ENCODE data around the gene TAS2R7. TPM values are rescaled to one million over a fixed set of nuclear protein-coding genes. Genes with fewer than 3 reads are reported as not detected.
A peak's percentile ranks its signal among the peaks of the same experiment; 100 is the strongest.

TAS2R7 gene, protein sequence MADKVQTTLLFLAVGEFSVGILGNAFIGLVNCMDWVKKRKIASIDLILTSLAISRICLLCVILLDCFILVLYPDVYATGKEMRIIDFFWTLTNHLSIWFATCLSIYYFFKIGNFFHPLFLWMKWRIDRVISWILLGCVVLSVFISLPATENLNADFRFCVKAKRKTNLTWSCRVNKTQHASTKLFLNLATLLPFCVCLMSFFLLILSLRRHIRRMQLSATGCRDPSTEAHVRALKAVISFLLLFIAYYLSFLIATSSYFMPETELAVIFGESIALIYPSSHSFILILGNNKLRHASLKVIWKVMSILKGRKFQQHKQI
- total RNA-seq (not detected), total RNA-seq (0 to 0.13 (median 0) reads per million in 172 experiments)
- polyA plus RNA-seq (2013, experiment 1 of 2), result not detected
- not detected for polyA plus RNA-seq (2013, experiment 2 of 2)

DNA sequence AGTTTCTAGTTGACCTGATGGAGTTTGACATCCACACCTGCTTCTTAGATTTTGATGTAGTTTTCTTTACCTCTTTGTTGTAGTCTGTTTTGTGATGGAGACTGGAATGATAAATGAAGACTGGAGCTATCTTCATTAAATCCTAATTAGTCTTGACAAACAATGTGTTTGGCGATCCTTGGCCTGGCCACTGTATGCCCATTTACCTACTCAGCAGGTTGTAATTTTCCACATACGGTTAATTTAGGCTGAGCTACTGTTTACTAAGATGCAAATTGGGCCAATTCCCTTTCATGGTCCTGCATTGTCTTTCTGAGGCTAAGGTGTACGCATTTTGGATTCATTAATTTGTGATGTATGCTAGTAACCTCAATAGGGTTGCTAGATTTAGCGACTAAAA is at the start of gene TAS2R7:
TAS2R7 (minus strand) TSS at position 41 of the 400 bp plus-strand sequence. CDS start 57 bp downstream, outside the sequence.
- Histone ChIP-seq H3K27me3 (ENCODE audit: control insufficient read depth in 1 of 2, insufficient read depth in 2 of 2, low read length in 2 of 2) (no peaks in the 10 kb centered on the region), H3K9me3 (ENCODE audit: control insufficient read depth in 1 of 2, insufficient read depth in 1 of 2, low read length in 2 of 2) (no peaks in the 10 kb centered on the region), H3K4me1 (ENCODE audit: insufficient read depth, low read length) (no peaks in the 10 kb centered on the region), H3K4me3 (ENCODE audit: low read length) (no peak within 1 kb of the TSS), H3K36me3 (ENCODE audit: insufficient read depth, low read length) (no peaks in the 10 kb centered on the region), H3K27ac (ENCODE audit: low read depth in 1 of 2, low read length in 2 of 2) (no peak within 1 kb of the TSS)
- DNase-seq, result no peak
- CTCF ChIA-PET, result no interaction called here
- H3K9me3 Mint-ChIP-seq, result no peaks in the 10 kb centered on the region
- no peaks in the 10 kb centered on the region for H3K4me1 Mint-ChIP-seq (ENCODE audit: low read depth)
- POLR2A ChIA-PET, result no interaction called here
- H3K27me3 Mint-ChIP-seq, result peaks cover 36% of the 10 kb centered on the region
- intact Hi-C loops (cut with DNase I, micrococcal nuclease), result no loop called here
- H3K27ac Mint-ChIP-seq, result no peak within 1 kb of the TSS
- TF ChIP-seq, protein P1, sequence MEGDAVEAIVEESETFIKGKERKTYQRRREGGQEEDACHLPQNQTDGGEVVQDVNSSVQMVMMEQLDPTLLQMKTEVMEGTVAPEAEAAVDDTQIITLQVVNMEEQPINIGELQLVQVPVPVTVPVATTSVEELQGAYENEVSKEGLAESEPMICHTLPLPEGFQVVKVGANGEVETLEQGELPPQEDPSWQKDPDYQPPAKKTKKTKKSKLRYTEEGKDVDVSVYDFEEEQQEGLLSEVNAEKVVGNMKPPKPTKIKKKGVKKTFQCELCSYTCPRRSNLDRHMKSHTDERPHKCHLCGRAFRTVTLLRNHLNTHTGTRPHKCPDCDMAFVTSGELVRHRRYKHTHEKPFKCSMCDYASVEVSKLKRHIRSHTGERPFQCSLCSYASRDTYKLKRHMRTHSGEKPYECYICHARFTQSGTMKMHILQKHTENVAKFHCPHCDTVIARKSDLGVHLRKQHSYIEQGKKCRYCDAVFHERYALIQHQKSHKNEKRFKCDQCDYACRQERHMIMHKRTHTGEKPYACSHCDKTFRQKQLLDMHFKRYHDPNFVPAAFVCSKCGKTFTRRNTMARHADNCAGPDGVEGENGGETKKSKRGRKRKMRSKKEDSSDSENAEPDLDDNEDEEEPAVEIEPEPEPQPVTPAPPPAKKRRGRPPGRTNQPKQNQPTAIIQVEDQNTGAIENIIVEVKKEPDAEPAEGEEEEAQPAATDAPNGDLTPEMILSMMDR (IDR thresholded peaks at IDR 0.05), result no peak
- no peaks in the 10 kb centered on the region for H3K36me3 Mint-ChIP-seq (ENCODE audit: low read depth)
- no peak for ATAC-seq (ENCODE audit: poor library complexity)
- H3K4me3 Mint-ChIP-seq, result no peak within 1 kb of the TSS

DNA sequence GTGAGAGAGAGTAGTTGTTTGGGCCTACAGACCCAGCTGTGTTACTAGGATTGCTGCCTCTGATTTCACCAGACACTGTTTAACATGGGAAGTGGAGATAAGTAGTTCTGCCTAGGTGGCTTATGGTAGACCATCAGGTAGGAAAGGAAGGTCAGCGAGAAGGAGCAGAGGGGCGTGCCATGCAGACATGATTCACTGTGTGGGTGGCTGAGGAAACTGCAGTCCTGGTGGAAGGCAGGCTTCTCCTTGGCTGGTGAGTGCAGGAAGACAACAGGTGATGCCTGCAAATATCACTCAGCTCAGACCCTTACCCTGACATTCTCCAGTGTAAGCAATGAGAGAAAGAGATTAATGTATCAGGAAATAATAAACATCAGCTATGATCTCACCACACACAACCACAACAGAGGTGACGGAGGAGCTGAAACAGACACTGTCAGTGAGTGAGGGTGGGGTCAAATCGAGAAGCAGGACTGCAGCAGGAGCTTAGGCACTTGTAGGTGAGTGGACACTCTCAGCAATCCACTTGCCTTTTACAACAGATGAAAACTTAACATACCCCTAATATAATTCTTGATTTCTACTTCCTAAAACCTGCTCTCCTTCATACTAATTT is 48.9 kb upstream of the TAS2R7 start:
- H3K9me3 Mint-ChIP-seq, result peaks cover 7% of the 10 kb centered on the region
- CTCF ChIA-PET, result no interaction called here
- H3K27ac Mint-ChIP-seq, result peak overlapping the region; percentile 10
- no peaks in the 10 kb centered on the region for H3K27me3 Mint-ChIP-seq
- Histone ChIP-seq H3K4me1 (ENCODE audit: insufficient read depth, low read length) (peaks cover 21% of the 10 kb centered on the region), H3K36me3 (ENCODE audit: insufficient read depth, low read length) (peaks cover 3% of the 10 kb centered on the region), H3K27ac (ENCODE audit: low read depth in 1 of 2, low read length in 2 of 2) (no peak overlapping the region), H3K9me3 (ENCODE audit: control insufficient read depth in 1 of 2, insufficient read depth in 1 of 2, low read length in 2 of 2) (peaks cover 7 to 11% of the 10 kb centered on the region in 2 experiments), H3K4me3 (ENCODE audit: low read length) (no peak overlapping the region), H3K27me3 (ENCODE audit: control insufficient read depth in 1 of 2, insufficient read depth in 2 of 2, low read length in 2 of 2) (no peaks in the 10 kb centered on the region)
- intact Hi-C loops (cut with DNase I, micrococcal nuclease), result no loop called here
- DNase-seq (peak in 1 of 14 experiments; percentile 29), ATAC-seq (ENCODE audit: poor library complexity) (peak; percentile 25)
- H3K36me3 Mint-ChIP-seq (ENCODE audit: low read depth), result peaks cover 68% of the 10 kb centered on the region
- POLR2A ChIA-PET, result interaction anchor here (0.6 to 1.5 kb wide), 2 partner anchors 14 to 319 kb away, joined by 3 read pairs; partner anchors contain the start of gene SMIM10L1
- TF ChIP-seq, protein P1 (IDR thresholded peaks at IDR 0.05), result no peak
- peak overlapping the region; percentile 7 for H3K4me3 Mint-ChIP-seq
- H3K4me1 Mint-ChIP-seq (ENCODE audit: low read depth), result peaks cover 52% of the 10 kb centered on the region

DNA sequence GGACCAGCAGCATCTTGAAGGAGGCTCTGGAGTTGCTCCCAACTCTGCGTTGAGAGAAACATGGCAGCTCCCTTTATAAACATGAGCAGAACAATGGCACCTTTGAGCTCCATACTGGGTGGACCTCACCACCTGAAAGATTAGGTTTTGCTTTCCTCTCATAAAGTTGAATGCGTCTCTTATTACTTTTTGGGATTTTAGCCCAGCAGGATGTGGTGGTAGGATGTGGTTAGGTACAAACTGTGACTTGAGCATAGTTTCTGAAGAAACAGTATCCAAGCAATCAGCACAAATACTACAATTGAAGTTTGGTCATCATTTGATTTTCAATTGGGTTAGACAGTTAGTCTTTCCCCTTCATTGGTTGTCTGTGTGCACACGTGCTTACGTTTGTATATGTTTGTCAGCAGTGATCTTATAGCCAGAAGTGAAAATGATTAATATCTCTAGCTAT is 47.0 kb upstream of the TAS2R7 start, which contains the start of gene PRR4:
PRR4 (minus strand) TSS at position 51 of the 454 bp plus-strand sequence; CDS start at position 13, 38 bp downstream.
- Mint-ChIP-seq H3K27ac (no peak within 1 kb of the TSS), H3K4me3 (no peak within 1 kb of the TSS), H3K9me3 (no peaks in the 10 kb centered on the region), H3K4me1 (ENCODE audit: low read depth) (peaks cover 46% of the 10 kb centered on the region), H3K27me3 (no peaks in the 10 kb centered on the region), H3K36me3 (ENCODE audit: low read depth) (peaks cover 70% of the 10 kb centered on the region)
- ChIA-PET POLR2A (no interaction called here), CTCF (no interaction called here)
- intact Hi-C loops (cut with DNase I, micrococcal nuclease), result no loop called here
- Histone ChIP-seq H3K27me3 (ENCODE audit: control insufficient read depth in 1 of 2, insufficient read depth in 2 of 2, low read length in 2 of 2) (no peaks in the 10 kb centered on the region), H3K36me3 (ENCODE audit: insufficient read depth, low read length) (peaks cover 3% of the 10 kb centered on the region), H3K27ac (ENCODE audit: low read depth in 1 of 2, low read length in 2 of 2) (no peak within 1 kb of the TSS), H3K4me1 (ENCODE audit: insufficient read depth, low read length) (peaks cover 21% of the 10 kb centered on the region), H3K9me3 (ENCODE audit: control insufficient read depth in 1 of 2, insufficient read depth in 1 of 2, low read length in 2 of 2) (peaks cover 0 to 5% of the 10 kb centered on the region in 2 experiments), H3K4me3 (ENCODE audit: low read length) (no peak within 1 kb of the TSS)
- DNase-seq, result peak in 3 of 14 experiments; percentile 9 to 73 (median 11)
- peak; percentile 73 for ATAC-seq (ENCODE audit: poor library complexity)
- TF ChIP-seq, protein P1 (IDR thresholded peaks at IDR 0.05), result no peak
